ENCODE results near the gene RETREG3.

GRCh38 chr17:42563950-42564349, 45.2 kb downstream of the RETREG3 start:
- TF ChIP-seq CTCF (IDR thresholded peaks at IDR 0.05; ENCODE audit: borderline replicate concordance, extremely low read depth, low read length, poor library complexity, severe bottlenecking) (no peak), EZH2 (IDR thresholded peaks at IDR 0.05; ENCODE audit: borderline replicate concordance, low read depth, low read length, severe bottlenecking) (no peak)
